Erythroblast (primary cell): ENCODE measurements around the gene PIP4K2A.
"Not testable (repeated sequence)": the region's sequence is repeated elsewhere in the genome, so short reads cannot be mapped to it uniquely, and the experiment has no call there.

Experiments
- DNase-seq, 2 experiments: peaks; one replicate each; lab custom pipeline; 2025; lab: John Stamatoyannopoulos, UW
- GATA1 ChIP-seq: IDR thresholded peaks from 2 replicates; pipeline ENCODE4 v1.6.1; 2011; ENCODE audit warnings: low read depth, mild to moderate bottlenecking, control low read depth, low read length, moderate library complexity
- POLR2A ChIP-seq: IDR thresholded peaks from 2 replicates; pipeline ENCODE4 v1.6.1; 2011; ENCODE audit warnings: mild to moderate bottlenecking, low read length

Gene PIP4K2A

GRCh38 chr10:22534849-22535604, 179.4 kb downstream of the PIP4K2A start:
- TF ChIP-seq GATA1 (no peak), POLR2A (no peak)
- no peak for DNase-seq

DNA sequence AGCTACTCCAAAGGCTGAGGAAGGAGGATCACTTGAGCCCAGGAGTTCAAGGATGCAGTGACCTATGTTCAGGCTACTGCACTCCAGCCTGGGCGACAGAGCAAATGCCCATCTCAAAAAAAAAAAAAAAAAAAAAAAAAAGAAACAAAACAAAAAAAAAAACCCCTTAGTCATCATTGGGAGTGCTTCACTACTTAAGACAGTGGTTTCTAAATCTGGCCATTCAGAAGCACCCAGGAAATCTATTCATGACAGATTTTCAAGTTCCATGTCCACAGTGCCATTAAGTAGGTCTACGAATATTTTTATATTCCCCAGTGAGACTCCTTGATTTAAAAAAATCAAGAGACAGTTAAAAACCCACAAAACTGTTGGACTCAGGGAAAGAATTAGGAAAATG, 182.9 kb downstream of the PIP4K2A start:
- TF ChIP-seq POLR2A, result no peak
- TF ChIP-seq GATA1, result no peak
- no peak for DNase-seq

GRCh38 chr10:22531008-22531407, 183.4 kb downstream of the PIP4K2A start:
- no peak for TF ChIP-seq GATA1
- no peak for TF ChIP-seq POLR2A
- DNase-seq, result no peak

- TF ChIP-seq POLR2A (no peak), GATA1 (no peak)
- no peak for DNase-seq
These were observed 186.9 kb downstream of the PIP4K2A start for GRCh38 chr10:22527520-22527919.

DNA sequence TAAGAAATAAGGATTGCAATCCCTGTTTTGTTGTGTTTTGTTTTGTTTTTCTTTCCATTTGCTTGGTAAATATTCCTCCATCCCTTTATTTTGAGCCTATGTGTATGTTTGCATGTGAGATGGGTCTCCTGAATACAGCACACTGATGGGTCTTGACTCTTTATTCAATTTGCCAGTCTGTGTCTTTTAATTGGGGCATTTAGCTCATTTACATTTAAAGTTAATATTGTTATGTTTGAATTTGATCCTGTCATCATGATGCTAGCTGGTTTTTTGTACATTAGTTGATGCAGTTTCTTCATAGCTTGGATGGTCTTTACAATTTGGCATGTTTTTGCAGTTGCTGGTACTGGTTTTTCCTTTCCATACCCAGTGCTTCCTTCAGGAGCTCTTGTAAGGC, 190.0 kb downstream of the PIP4K2A start:
- DNase-seq, result not testable (repeated sequence)

DNA sequence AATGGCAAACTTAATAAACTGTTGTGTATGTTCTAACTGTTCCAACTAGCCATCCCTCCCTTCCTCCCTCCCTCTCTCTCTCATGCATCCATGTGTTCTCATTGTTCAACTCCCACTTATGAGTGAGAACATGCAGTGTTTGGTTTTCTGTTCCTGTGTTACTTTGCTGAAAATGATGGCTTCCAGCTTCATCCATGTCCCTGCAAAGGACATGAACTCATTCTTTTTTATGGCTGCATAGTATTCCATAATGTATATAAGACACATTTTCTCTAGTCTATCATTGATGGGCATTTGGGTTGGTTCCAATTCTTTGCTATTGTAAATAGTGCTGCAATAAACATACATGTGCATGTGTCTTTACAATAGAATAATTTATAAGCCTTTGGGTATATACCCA, 193.7 kb downstream of the PIP4K2A start:
- not testable (repeated sequence) for DNase-seq

GRCh38 chr10:22518167-22518724, 196.1 kb downstream of the PIP4K2A start:
- TF ChIP-seq POLR2A (no peak), GATA1 (no peak)
- no peak for DNase-seq

- TF ChIP-seq POLR2A, result no peak
- TF ChIP-seq GATA1, result no peak
- DNase-seq, result no peak
These were observed 199.4 kb downstream of the PIP4K2A start for GRCh38 chr10:22515009-22515408.

GRCh38 chr10:22514414-22514758, 200.0 kb downstream of the PIP4K2A start:
- not testable (repeated sequence) for DNase-seq

GRCh38 chr10:22513483-22514413, 200.6 kb downstream of the PIP4K2A start:
- DNase-seq, result not testable (repeated sequence)

GRCh38 chr10:22512015-22512414, 202.4 kb downstream of the PIP4K2A start:
- DNase-seq, result not testable (repeated sequence)

DNA sequence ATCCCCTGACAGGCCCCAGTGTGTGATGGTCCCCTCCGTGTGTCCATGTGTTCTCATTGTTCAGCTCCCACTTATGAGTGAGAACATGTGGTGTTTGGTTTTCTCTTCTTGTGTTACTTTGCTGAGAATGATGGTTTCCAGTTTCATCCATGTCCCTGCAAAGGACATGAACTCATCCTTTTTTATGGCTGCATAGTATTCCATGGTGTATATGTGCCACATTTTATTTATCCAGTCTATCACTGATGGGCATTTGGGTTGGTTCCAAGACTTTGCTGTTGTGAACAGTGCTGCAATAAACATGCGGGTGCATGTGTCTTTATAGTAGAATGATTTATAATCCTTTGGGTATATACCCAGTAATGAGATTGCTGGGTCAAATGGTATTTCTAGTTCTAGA, 206.2 kb downstream of the PIP4K2A start:
- DNase-seq, result not testable (repeated sequence)

DNA sequence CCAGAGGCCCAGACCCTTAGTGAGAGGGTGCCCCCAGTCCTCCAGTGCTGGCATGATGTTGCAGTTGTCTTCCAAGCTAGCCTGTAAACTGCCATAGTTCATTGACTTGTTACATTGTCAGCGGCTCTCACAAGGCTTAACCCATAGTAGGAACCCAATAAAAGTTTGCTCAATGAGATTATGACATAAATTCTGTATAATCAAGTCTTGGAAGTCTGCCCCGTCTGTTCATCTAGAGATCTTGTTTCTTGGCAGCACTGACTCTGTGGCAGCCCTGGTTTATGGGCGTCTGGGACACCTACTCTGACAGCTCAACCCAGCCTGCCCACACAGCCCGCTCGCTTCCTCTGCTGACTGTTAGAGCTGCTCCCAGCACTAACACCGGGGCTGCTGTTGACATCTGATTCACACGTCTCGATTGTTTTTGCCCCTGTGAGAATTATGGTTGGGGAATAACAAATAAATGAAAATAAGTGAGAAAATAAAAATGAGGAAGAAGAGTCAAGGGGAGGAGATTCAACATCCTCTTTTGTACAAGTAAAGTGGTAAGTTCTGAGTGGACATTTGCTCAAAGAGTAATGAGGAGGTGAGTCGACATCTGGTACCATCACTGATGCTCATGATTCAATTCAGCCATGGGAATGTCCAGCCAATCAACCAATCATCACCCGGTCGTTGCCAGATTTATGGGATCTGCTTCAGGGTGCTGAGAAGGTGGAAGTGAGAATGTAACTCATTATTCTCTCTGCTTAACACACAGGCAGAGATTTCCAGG, 208.3 kb downstream of the PIP4K2A start:
- TF ChIP-seq GATA1 (no peak), POLR2A (no peak)
- DNase-seq, result no peak

- no peak for DNase-seq
- TF ChIP-seq POLR2A, result no peak
- no peak for TF ChIP-seq GATA1
These were observed 209.6 kb downstream of the PIP4K2A start for GRCh38 chr10:22504766-22505165.
